HFFc6 (cell line): Measurements from ENCODE around the gene LETM1. TPM values are rescaled to one million over a fixed set of nuclear protein-coding genes. Genes with fewer than 3 reads are reported as not detected.

Experiments
- DNase-seq: peaks from one replicate; pipeline ENCODE4 v3.0.0-alpha.2; 2018
- H3K27ac Mint-ChIP-seq: 2 replicates; pipeline ENCODE4 v1.8.0; 2020; ENCODE audit warnings: mild to moderate bottlenecking, mixed read lengths
- H3K27me3 Mint-ChIP-seq: 2 replicates; pipeline ENCODE4 v1.8.0; 2021; ENCODE audit warnings: mild to moderate bottlenecking, moderate library complexity, mixed read lengths; ENCODE audit not compliant: insufficient read depth
- H3K36me3 Mint-ChIP-seq: 2 replicates; pipeline ENCODE4 v1.8.0; 2021; ENCODE audit warnings: low read depth, mixed read lengths
- H3K4me1 Mint-ChIP-seq: 2 replicates; pipeline ENCODE4 v1.8.0; 2020; ENCODE audit warnings: low read depth, mixed read lengths
- H3K4me3 Mint-ChIP-seq: 2 replicates; pipeline ENCODE4 v1.8.0; 2020; ENCODE audit warnings: mild to moderate bottlenecking, moderate library complexity, mixed read lengths
- H3K9me3 Mint-ChIP-seq: 2 replicates; pipeline ENCODE4 v1.8.0; 2020; ENCODE audit warnings: mild to moderate bottlenecking, mixed read lengths
- total RNA-seq, 6 experiments: library from RNA; stranded (reverse); fragmentation: NEBNext Ultra II Directional; extraction: Animal tissue kit (Norgen Biotek cat#: 25700); gene quantifications; 2 replicates in 1 of 6; 3 replicates in 5 of 6; pipeline ENCODE4 v1.2.3, GENCODE V29; 2021
- TF ChIP-seq, protein P1 (sequence below): fragments of 200-600 bp; sonication (generic); IDR thresholded peaks from 2 replicates; pipeline ENCODE4 v1.5.0; 2021; ENCODE audit warnings: antibody characterized with exemption, mild to moderate bottlenecking

Gene LETM1
- total RNA-seq, 6 experiments from 2014 or later: 47.4 to 64.0 (median 53.3) TPM

DNA sequence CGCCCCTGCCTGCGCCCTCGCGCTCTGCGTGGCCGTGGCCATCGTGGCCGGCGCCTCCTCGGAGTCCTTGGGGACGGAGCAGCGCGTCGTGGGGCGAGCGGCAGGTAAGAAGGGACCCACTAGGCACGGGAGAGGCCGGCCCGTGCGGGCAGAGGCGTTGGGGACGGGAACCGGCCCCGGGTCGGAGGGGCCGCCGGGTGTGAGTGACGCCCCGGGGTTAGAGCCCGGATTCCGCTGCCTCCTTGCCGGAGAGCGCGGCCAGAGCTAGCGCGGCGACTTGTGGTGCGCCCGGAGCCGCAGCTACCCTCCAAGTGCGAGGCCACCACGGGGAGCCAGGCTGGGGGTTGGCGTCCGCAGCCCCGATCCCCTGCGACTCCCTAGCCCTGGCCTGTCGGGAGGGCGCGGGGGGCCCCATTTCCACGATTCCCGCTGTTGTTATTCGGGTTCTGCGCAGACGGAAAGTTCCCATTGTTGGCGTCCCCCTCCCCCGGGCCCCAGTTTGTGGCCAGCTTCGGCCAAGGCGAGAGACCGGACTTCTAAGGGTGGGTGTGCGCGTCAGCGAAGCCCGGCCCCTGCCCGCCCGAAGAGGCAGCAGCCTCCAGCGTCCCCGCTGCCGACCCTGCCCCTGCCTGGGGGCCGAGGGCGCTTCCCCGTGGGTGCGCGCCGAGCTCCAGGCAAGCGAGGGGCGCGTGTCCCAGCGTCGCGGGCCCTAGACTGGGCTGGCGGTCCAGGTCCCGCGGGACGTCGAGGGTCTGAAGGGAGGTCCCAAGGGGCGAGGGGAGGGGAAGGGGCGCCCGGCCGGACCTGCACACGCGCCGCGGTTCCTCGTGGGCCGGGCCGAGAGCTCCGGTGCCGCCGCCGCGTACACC lies 61.8 kb downstream of the LETM1 start:
- H3K4me1 Mint-ChIP-seq: no peaks in the 10 kb centered on the region
- no peak overlapping the region for H3K4me3 Mint-ChIP-seq
- no peaks in the 10 kb centered on the region for H3K9me3 Mint-ChIP-seq
- no peaks in the 10 kb centered on the region for H3K36me3 Mint-ChIP-seq
- H3K27ac Mint-ChIP-seq: no peak overlapping the region
- H3K27me3 Mint-ChIP-seq: peaks cover 14% of the 10 kb centered on the region
- TF ChIP-seq, protein P1, sequence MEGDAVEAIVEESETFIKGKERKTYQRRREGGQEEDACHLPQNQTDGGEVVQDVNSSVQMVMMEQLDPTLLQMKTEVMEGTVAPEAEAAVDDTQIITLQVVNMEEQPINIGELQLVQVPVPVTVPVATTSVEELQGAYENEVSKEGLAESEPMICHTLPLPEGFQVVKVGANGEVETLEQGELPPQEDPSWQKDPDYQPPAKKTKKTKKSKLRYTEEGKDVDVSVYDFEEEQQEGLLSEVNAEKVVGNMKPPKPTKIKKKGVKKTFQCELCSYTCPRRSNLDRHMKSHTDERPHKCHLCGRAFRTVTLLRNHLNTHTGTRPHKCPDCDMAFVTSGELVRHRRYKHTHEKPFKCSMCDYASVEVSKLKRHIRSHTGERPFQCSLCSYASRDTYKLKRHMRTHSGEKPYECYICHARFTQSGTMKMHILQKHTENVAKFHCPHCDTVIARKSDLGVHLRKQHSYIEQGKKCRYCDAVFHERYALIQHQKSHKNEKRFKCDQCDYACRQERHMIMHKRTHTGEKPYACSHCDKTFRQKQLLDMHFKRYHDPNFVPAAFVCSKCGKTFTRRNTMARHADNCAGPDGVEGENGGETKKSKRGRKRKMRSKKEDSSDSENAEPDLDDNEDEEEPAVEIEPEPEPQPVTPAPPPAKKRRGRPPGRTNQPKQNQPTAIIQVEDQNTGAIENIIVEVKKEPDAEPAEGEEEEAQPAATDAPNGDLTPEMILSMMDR: no peak
- no peak for DNase-seq

DNA sequence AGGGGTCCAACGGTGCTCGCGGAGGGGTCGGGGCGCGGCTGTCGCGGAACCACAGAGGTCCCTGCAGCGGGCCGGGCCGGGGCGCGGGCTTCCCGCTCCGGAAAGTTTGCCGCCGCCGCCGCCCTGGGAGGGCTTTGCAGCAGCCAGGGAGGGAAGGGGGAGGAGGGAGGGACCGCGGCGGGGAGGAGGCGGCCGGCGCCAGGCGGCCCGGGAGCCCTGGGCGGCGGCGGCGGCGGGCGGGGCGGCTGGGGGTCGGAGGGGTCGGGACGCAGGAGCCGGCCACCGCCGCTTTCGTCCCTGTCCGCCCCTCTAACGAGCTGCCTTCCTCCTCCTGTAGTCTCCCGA lies 62.5 kb downstream of the LETM1 start:
- DNase-seq: no peak
- Mint-ChIP-seq H3K9me3 (no peaks in the 10 kb centered on the region), H3K36me3 (no peaks in the 10 kb centered on the region), H3K27me3 (peaks cover 14% of the 10 kb centered on the region), H3K27ac (no peak overlapping the region), H3K4me1 (no peaks in the 10 kb centered on the region), H3K4me3 (no peak overlapping the region)
- TF ChIP-seq, protein P1: no peak

DNA sequence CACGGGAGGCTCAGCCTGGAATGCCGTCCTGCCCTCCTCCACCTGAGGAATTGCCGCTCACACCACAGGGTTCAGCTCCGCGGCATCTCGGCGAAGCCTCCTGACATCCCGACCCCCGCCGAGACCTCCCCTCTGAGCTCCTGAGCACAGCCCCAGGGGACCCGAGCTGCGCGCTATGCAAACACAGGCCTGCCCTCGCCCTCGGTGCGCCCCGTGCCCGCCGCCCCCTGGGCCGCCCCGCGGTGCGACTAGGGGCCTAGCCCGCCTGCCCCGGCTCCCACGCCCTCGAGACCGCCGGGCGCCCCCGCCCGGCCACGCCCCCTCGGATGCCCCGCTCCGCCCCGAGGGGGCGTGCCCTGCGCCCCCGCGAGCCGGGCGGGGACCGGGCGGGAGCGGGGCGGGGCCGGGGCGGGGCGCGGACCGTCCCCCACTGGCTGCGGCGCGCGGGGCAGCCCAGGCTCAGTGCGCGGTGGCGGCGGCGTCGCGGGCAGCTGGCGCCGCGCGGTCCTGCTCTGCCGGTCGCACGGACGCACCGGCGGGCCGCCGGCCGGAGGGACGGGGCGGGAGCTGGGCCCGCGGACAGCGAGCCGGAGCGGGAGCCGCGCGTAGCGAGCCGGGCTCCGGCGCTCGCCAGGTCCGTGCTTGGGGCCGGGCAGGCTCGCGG lies 63.0 kb downstream of the LETM1 start, which contains the start of gene FGFR3:
Gene FGFR3, plus strand, starts transcription at position 462 of the 664 bp plus-strand sequence. CDS start 642 bp downstream, outside the sequence.
- H3K36me3 Mint-ChIP-seq: no peaks in the 10 kb centered on the region
- DNase-seq: no peak
- H3K27me3 Mint-ChIP-seq: peaks cover 14% of the 10 kb centered on the region
- TF ChIP-seq, protein P1: no peak
- no peaks in the 10 kb centered on the region for H3K9me3 Mint-ChIP-seq
- H3K27ac Mint-ChIP-seq: no peak within 1 kb of the TSS
- no peak within 1 kb of the TSS for H3K4me3 Mint-ChIP-seq
- H3K4me1 Mint-ChIP-seq: no peaks in the 10 kb centered on the region

DNA sequence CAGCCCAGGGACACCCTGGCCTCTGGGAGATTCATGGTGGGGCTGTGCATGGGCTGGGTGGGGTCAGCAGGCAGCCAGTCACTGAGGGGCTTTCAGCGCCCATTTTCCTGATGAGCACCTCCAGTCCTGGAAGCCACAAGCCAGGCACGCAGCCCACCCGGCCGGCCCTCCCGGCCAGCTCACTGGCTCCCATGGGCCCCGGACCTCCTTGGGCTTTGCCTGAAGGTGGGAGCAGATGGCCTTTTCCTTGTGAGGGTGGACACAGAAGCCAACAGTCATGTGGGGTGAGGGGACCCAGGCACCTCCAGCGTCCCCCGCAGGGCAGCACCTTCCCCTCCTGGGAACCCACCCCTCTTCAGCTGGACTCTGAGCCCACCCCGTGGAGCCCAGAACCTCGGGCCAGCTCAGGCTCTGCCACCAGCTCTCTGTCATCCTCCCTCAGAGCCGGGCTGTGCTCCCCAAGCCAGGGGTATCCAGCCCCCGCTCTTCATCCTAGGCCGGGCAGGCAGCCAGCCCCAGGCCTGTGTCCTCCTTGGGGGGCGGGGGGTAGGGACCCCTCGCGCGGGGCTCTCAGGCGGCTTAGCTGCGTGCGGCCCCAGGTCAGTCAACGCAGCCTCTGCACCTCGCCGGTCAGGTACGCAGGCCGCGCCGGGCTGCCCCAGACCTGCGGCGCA lies 63.7 kb downstream of the LETM1 start:
- H3K36me3 Mint-ChIP-seq: no peaks in the 10 kb centered on the region
- H3K4me1 Mint-ChIP-seq: no peaks in the 10 kb centered on the region
- no peaks in the 10 kb centered on the region for H3K9me3 Mint-ChIP-seq
- H3K27ac Mint-ChIP-seq: no peak overlapping the region
- H3K4me3 Mint-ChIP-seq: no peak overlapping the region
- DNase-seq: no peak
- H3K27me3 Mint-ChIP-seq: peaks cover 16% of the 10 kb centered on the region
- TF ChIP-seq, protein P1: no peak

DNA sequence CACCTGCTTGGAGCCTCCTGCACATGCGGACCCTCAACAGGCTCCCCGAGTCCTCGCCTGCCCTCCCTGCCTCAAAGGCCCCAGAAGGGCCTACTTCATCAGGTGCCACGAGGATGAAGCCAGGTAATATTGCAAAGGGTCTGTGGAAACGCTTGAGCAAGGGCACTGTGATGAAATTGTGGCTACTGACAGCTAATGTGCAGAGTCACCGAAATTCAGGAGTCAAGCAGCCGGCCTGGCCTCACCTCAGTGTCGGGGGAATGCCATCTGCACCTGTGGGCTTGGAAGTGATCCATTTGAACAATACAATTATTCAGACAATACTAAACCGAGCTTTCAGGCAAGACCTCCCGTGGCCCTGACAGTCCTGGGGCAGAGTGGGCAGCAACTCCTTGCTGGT lies 66.0 kb downstream of the LETM1 start:
- H3K4me3 Mint-ChIP-seq: no peak overlapping the region
- no peak overlapping the region for H3K27ac Mint-ChIP-seq
- no peaks in the 10 kb centered on the region for H3K36me3 Mint-ChIP-seq
- TF ChIP-seq, protein P1: no peak
- DNase-seq: no peak
- no peaks in the 10 kb centered on the region for H3K9me3 Mint-ChIP-seq
- H3K4me1 Mint-ChIP-seq: no peaks in the 10 kb centered on the region
- peaks cover 11% of the 10 kb centered on the region for H3K27me3 Mint-ChIP-seq
